ENCODE results near the gene INVS. TPM values are rescaled to one million over a fixed set of nuclear protein-coding genes. Genes with fewer than 3 reads are reported as not detected.

INVS gene
- total and polyA plus RNA-seq, 2 experiments from 2014 or later = 4.1 to 8.7 TPM

GRCh38 chr9:100111235-100111634 lies 12.2 kb downstream of the INVS start:
- ATAC-seq (no peak), DNase-seq (ENCODE audit: low spot score) (no peak)
- Histone ChIP-seq H3K9me2 (ENCODE audit: insufficient read depth) (no peaks in the 10 kb centered on the region), H2AFZ (no peak overlapping the region), H3F3A (replicated peaks; ENCODE audit: low read depth) (no peaks in the 10 kb centered on the region), H3K79me2 (replicated peaks; ENCODE audit: insufficient read depth) (no peaks in the 10 kb centered on the region), H3K27ac (ENCODE audit: low read depth) (no peak overlapping the region; the same call in 1 of the 2 replicates), H3K36me3 (ENCODE audit: insufficient read depth) (no peaks in the 10 kb centered on the region), H3K4me1 (ENCODE audit: insufficient read depth) (peaks cover 9% of the 10 kb centered on the region; the same call in 1 of the 2 replicates), H4K20me1 (replicated peaks; ENCODE audit: insufficient read depth) (no peaks in the 10 kb centered on the region), H3K4me3 (no peak overlapping the region), H3K27me3 (ENCODE audit: insufficient read depth) (no peaks in the 10 kb centered on the region), H3K4me2 (no peak overlapping the region)
- H3K9me3 Mint-ChIP-seq = no peaks in the 10 kb centered on the region
- TF ChIP-seq ETS1 (IDR thresholded peaks at IDR 0.05) (no peak), ZNF114 (CRISPR knock-in tag; IDR thresholded peaks at IDR 0.05) (no peak), ZNF462 (CRISPR knock-in tag; IDR thresholded peaks at IDR 0.05) (no peak), POLR2AphosphoS5 (IDR thresholded peaks at IDR 0.05; ENCODE audit: low read depth) (no peak), JUNB (IDR thresholded peaks at IDR 0.05; ENCODE audit: unreplicated experiment) (no peak), CREB1 (CRISPR knock-in tag; IDR thresholded peaks at IDR 0.05; ENCODE audit: low read depth) (no peak), STAT1 (IDR thresholded peaks at IDR 0.05; ENCODE audit: unreplicated experiment) (no peak), EZH2phosphoT487 (IDR thresholded peaks at IDR 0.05; ENCODE audit: unreplicated experiment) (no peak), EZH2 (IDR thresholded peaks at IDR 0.05; ENCODE audit: low read depth, unreplicated experiment) (no peak), NANOG (IDR thresholded peaks at IDR 0.05; ENCODE audit: borderline replicate concordance) (no peak), ZNF331 (CRISPR knock-in tag; IDR thresholded peaks at IDR 0.05; ENCODE audit: low read depth) (no peak)
- no peak overlapping the region for H3K27ac Mint-ChIP-seq
- H3K36me3 Mint-ChIP-seq (ENCODE audit: low read depth) = peaks cover 5% of the 10 kb centered on the region; the same call in 1 of the 3 replicates
- H3K27me3 Mint-ChIP-seq (ENCODE audit: insufficient read depth, low read depth, poor library complexity) = peaks cover 3% of the 10 kb centered on the region
- peaks cover 9% of the 10 kb centered on the region; the same call in 2 of the 3 replicates for H3K4me1 Mint-ChIP-seq
- no peak overlapping the region for H3K4me3 Mint-ChIP-seq

Data from GM23338 (cell line).